CMK (cell line): Measurements from ENCODE around the gene ATP6V1F.
"Not testable (repeated sequence)": the region's sequence is repeated elsewhere in the genome, so short reads cannot be mapped to it uniquely, and the experiment has no call there.

Experiments
- DNase-seq: peaks from one replicate; pipeline ENCODE4 v3.0.0-alpha.2; 2010; ENCODE audit warnings: low read depth

The ATP6V1F gene

GRCh38 chr7:128903621-128904361 is 41.1 kb downstream of the ATP6V1F start:
- DNase-seq, result no peak

DNA sequence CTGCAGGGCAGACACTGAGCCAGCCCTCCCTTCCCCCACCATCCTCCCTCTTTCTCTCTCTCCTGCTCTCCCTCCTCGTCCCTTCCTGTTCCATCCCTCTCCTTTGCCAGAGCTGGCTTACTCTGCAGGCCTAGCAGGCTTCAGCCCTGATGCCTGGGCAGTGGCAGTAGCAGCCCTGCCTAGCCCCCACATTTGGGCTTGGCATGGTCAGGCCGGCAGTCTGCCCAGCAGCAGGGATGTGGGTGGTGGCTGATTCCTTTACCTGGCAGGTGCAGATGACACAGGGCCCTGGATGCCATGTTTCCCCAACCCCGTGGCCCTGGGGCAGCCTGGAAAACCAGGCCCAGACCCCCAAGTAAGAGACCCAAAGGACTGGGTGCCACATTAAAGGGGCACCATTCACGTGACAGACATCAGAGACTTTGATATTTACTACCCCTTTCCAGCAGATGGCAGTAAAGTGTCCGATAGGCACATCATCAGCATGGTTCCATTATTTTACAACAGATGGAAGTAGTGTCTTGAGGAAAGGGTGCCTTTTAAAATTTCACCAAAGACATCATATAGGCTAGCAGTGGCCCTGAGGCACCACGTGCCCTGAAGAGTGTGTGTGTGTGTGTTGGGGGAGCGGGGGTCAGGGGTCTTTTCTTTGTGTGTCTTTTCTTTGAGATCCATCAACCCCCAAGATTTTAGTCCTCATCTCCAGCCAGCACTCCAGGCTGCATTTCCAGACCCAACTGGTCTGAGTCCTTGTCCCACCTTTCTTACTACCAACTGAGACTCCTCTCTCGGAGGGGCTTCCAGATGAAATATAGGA is 41.9 kb downstream of the ATP6V1F start:
- DNase-seq, result no peak

- no peak for DNase-seq
Observed at GRCh38 chr7:128906001-128906765, 43.5 kb downstream of the ATP6V1F start.

- no peak for DNase-seq
Observed at GRCh38 chr7:128906766-128907559, 44.3 kb downstream of the ATP6V1F start.

- no peak for DNase-seq
Observed at GRCh38 chr7:128908750-128909624, 46.3 kb downstream of the ATP6V1F start.

- no peak for DNase-seq
Observed at GRCh38 chr7:128909625-128910568, 47.2 kb downstream of the ATP6V1F start.

GRCh38 chr7:128910569-128910945 is 47.9 kb downstream of the ATP6V1F start, which contains the start of gene KCP:
Gene KCP, minus strand, starts transcription at chr7:128910709. Its CDS starts 33 bp downstream, at chr7:128910676.
- DNase-seq, result no peak

DNA sequence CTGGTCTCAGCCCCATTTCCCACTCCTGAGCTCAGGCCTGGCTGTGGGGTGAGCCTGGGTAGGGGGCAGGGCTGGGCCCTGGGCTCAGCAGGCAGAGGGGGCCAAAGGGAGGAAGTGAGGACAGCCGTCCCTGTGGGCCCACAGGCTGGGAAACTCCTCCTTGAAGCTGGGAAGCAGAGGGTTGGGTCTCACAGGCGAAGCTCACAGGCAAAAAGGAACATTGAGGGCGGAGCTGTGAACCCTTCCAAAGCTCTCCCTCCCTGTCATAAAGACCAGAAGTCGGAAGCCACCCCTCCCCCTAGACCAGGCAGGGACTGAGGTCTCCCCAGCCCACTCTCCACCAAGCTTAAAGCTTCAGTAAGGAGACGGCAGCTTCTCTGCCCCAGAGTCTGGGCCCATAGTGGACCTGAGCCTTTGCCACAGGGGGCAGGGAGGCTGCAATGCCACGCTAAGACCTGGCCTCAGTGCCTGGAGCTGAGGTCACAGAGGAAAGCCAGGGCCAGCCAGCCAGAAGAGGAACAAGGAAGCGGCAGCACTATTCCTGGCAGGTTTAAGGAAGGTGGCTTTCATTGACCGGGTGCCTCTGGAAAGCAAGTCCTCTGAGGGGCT is 48.9 kb downstream of the ATP6V1F start:
- peak; percentile 33 for DNase-seq

DNA sequence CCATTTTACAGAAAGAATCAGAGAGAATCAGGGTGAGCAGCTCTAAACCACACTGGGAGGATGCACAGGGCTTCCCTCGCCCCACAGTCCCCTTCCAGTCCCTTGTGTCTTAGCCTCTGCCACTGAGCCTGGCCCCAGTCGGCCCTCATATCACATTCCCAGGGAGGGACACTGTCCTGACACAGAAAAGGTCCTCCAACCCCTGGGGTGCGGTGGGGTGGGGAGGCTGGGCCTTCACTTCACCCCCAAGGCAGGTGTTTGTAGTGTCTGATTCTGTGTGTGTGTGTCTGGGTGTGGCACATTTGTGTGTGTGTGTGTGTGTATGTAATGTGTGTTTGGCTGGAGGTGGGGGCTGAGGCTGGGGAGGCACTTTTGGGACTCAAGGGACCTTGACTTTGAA is 49.6 kb downstream of the ATP6V1F start:
- DNase-seq, result no peak

GRCh38 chr7:128912709-128913495 is 50.2 kb downstream of the ATP6V1F start:
- not testable (repeated sequence) for DNase-seq

DNA sequence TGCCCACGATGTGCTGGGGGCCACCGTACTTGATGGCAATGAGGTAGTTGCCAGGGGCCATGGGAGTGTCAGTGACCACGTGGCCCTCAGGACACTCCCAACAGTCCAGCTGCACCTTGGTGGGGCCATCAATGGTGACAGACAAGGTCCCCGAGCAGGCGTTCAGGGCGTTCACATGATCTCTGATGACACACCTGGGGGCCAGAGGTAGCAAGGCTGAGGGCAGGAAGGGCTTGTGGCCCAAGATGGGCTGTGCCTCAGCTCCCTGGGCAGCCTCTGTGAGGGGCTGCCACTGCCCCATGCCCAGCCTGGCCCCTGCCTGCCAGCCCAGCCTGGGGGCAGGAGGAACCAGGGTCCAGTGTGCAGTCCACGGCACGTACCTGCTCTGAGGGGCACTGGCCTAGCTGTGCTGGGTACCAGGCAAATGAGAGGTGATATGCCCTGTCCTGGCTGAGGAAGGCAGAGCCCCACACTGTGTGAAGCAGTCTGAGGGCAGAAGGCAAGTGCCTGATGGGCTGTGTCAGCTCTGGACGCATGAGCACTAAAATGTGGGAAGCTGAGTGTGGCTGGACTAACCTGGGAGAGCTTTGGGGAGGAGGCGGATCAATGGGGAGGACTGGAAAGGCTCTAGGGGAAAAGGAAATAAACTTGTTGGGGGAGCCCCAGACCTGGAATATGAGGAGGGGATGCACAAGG is 51.4 kb downstream of the ATP6V1F start:
- DNase-seq, result no peak

DNA sequence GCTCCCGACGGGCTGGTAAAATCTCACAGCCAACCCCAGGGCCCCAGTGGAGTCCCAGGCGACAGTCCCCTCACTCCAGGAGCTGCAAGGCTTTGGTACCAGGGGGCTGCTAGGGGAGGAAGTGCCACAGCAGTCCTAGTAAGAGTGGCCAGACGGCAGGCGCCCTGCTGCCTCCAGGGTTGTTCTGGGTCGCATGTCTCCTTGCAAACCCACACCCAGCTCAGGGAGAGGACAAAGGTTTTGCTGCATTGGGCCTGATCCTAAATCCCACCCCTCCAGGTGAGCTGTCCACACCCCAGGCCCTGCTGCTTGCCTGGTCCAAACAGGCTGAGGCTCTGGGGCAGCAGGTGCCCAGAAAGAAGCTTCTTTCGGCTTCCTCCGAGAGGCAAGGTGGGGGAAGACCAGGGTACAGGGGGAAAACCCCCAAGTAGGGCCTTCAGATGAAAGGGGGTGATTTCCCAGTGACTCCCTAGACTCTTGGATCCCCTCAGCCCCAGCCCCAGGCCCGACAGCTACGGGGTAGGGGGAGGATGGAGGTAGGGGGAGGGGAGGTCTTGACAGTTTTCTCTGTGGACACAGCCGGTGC is 52.0 kb downstream of the ATP6V1F start:
- DNase-seq, result no peak

DNA sequence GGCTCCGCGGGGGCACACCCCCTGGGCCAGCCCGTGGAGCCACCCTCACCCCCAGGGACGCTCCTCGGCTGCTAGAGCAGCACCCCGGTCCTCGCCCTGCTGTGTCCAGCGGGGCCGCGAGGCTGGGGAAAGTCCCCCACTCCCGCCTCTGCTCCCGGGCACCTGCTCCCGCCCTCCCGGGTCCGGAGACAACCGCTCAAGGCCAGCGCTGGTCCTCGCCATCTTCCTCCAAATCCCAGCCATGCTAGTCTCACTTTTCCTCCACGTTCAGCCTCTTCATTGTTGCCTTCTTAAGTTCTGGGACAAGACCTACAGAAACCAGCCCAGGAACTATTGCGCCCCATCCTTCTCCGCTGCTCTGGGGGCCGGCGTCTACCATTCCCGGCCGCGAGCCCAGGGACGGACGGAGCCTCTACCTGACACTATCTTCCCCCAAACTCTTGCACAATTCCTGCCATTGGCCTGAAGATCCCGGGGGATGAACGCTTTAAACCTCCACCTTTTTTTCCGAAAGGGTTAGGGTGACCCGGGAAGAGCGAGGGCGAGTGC is 52.7 kb downstream of the ATP6V1F start:
- no peak for DNase-seq
